HepG2 (cell line): ENCODE results near the gene KCTD19. TPM values are rescaled to one million over a fixed set of nuclear protein-coding genes. Genes with fewer than 3 reads are reported as not detected.

Experiments
- CAMTA2 ChIP-seq: sonication (generic); formaldehyde crosslinking; IDR thresholded peaks from 2 replicates; pipeline ENCODE4 v1.4.0; 2020; ENCODE audit warnings: mild to moderate bottlenecking, missing genetic modification reagents, borderline replicate concordance
- CC2D1A ChIP-seq: sonication (generic); formaldehyde crosslinking; IDR thresholded peaks from 2 replicates; pipeline ENCODE4 v1.8.1; 2023; ENCODE audit warnings: mild to moderate bottlenecking, missing genetic modification reagents
- CCDC6 ChIP-seq: sonication (generic); formaldehyde crosslinking; IDR thresholded peaks from 2 replicates; pipeline ENCODE4 v1.8.1; 2022; ENCODE audit warnings: mild to moderate bottlenecking, missing genetic modification reagents, moderate library complexity
- HNRNPLL ChIP-seq: fragments of 200-400 bp; formaldehyde crosslinking; IDR thresholded peaks from 2 replicates; pipeline ENCODE4 v1.6.1; 2017; ENCODE audit warnings: mild to moderate bottlenecking, low read depth, low read length; ENCODE audit not compliant: poor library complexity, severe bottlenecking
- JUND ChIP-seq: sonication (generic); formaldehyde crosslinking; IDR thresholded peaks from 2 replicates; pipeline ENCODE4 v1.8.0; 2022; ENCODE audit warnings: mild to moderate bottlenecking, missing genetic modification reagents
- MBD4 ChIP-seq: IDR thresholded peaks from 2 replicates; pipeline ENCODE4 v1.6.1; 2012; ENCODE audit warnings: low read length, inconsistent platforms, borderline replicate concordance
- MTA1 ChIP-seq: sonication (generic); formaldehyde crosslinking; IDR thresholded peaks from 2 replicates; pipeline ENCODE4 v1.4.0; 2020; ENCODE audit warnings: missing genetic modification reagents, mild to moderate bottlenecking, borderline replicate concordance
- POLR2AphosphoS2 ChIP-seq: IDR thresholded peaks from 2 replicates; pipeline ENCODE4 v1.6.1; 2011; ENCODE audit warnings: low read depth, low read length, improper control_type of control experiment
- PPARG ChIP-seq: conservative IDR thresholded peaks from 2 replicates; pipeline ENCODE4 v1.6.1; 2016; ENCODE audit warnings: missing biosample characterization, missing genetic modification reagents
- RBAK ChIP-seq: sonication (generic); formaldehyde crosslinking; IDR thresholded peaks from 2 replicates; pipeline ENCODE4 v1.5.1; 2020; ENCODE audit warnings: mild to moderate bottlenecking, missing genetic modification reagents
- RBFOX2 ChIP-seq: fragments of 200-400 bp; formaldehyde crosslinking; IDR thresholded peaks from 2 replicates; pipeline ENCODE4 v1.6.1; 2017; ENCODE audit warnings: low read depth, mild to moderate bottlenecking, low read length
- SIN3A ChIP-seq: IDR thresholded peaks from 2 replicates; pipeline ENCODE4 v1.6.1; 2011; ENCODE audit warnings: low read depth, mild to moderate bottlenecking, control low read depth, low read length, borderline replicate concordance
- SRY ChIP-seq: sonication (generic); formaldehyde crosslinking; IDR thresholded peaks from 2 replicates; pipeline ENCODE4 v1.8.0; 2022; ENCODE audit warnings: mild to moderate bottlenecking, missing genetic modification reagents
- ZBTB7B ChIP-seq: sonication (generic); formaldehyde crosslinking; IDR thresholded peaks from 2 replicates; pipeline ENCODE4 v1.4.0; 2020; ENCODE audit warnings: missing genetic modification reagents
- ZC3H13 ChIP-seq: sonication (generic); formaldehyde crosslinking; IDR thresholded peaks from 2 replicates; pipeline ENCODE4 v1.8.1; 2023; ENCODE audit warnings: mild to moderate bottlenecking, missing genetic modification reagents, moderate library complexity
- ZFP37 ChIP-seq: sonication (generic); formaldehyde crosslinking; IDR thresholded peaks from 2 replicates; pipeline ENCODE4 v1.4.0; 2020; ENCODE audit warnings: missing genetic modification reagents, borderline replicate concordance
- ZNF24 ChIP-seq: fragments of 450-650 bp; IDR thresholded peaks from 2 replicates; pipeline ENCODE4 v1.6.1; 2017; ENCODE audit warnings: antibody characterized with exemption, mild to moderate bottlenecking
- ZNF331 ChIP-seq: sonication (generic); formaldehyde crosslinking; IDR thresholded peaks from 2 replicates; pipeline ENCODE4 v1.4.0; 2020; ENCODE audit warnings: missing genetic modification reagents
- ZNF552 ChIP-seq: sonication (generic); formaldehyde crosslinking; IDR thresholded peaks from 2 replicates; pipeline ENCODE4 v1.9.0; 2022; ENCODE audit warnings: missing genetic modification reagents, mild to moderate bottlenecking, borderline replicate concordance
- ZNF724P ChIP-seq: sonication (generic); formaldehyde crosslinking; IDR thresholded peaks from 2 replicates; pipeline ENCODE4 v1.8.0; 2022; ENCODE audit warnings: missing genetic modification reagents, borderline replicate concordance
- ZSCAN25 ChIP-seq: sonication (generic); formaldehyde crosslinking; IDR thresholded peaks from 2 replicates; pipeline ENCODE4 v1.8.0; 2022; ENCODE audit warnings: mild to moderate bottlenecking, missing genetic modification reagents
- polyA plus RNA-seq, 8 experiments: library from polyadenylated mRNA; depleted of rRNA in 3 of 8; stranded (reverse) in 7 of 8; unstranded in 1 of 8; fragments of >200 nt; fragmentation: Illumina TruSeq in 4 of 8; extraction: Trizol in 4 of 8; gene quantifications; 2 replicates each; pipeline versions ENCODE4 v1.2.1 to v1.2.3, GENCODE V29; 2011 to 2016; ENCODE audit warnings: low read depth in 4 of 8, missing spikeins in 1 of 8, mixed read lengths in 1 of 8; ENCODE audit not compliant: insufficient read depth in 1 of 8
- total RNA-seq, 5 experiments: library from RNA; depleted of rRNA; stranded (reverse); fragments of >200 nt; fragmentation: Illumina TruSeq; extraction: Trizol; gene quantifications; 2 replicates each; pipeline ENCODE4 v1.2.3, GENCODE V29; 2016; ENCODE audit warnings: low read depth in 1 of 5
- TF ChIP-seq, protein P1 (sequence below): sonication (generic); formaldehyde crosslinking; IDR thresholded peaks from 2 replicates; pipeline ENCODE4 v1.9.0; 2021; ENCODE audit warnings: missing genetic modification reagents, mild to moderate bottlenecking, borderline replicate concordance
- TF ChIP-seq, protein P2 (sequence below): sonication (generic); formaldehyde crosslinking; conservative IDR thresholded peaks from 2 replicates; pipeline ENCODE4 v1.4.0; 2020; ENCODE audit warnings: missing genetic modification reagents
- TF ChIP-seq, protein P3 (sequence below): sonication (generic); formaldehyde crosslinking; IDR thresholded peaks from 2 replicates; pipeline ENCODE4 v1.4.0; 2020; ENCODE audit warnings: missing genetic modification reagents, borderline replicate concordance

Gene KCTD19
- total and polyA plus RNA-seq, 2 of the 13 experiments (the other 11 are each of a cell fraction or from before 2014, with no cell fraction given), result not detected

DNA sequence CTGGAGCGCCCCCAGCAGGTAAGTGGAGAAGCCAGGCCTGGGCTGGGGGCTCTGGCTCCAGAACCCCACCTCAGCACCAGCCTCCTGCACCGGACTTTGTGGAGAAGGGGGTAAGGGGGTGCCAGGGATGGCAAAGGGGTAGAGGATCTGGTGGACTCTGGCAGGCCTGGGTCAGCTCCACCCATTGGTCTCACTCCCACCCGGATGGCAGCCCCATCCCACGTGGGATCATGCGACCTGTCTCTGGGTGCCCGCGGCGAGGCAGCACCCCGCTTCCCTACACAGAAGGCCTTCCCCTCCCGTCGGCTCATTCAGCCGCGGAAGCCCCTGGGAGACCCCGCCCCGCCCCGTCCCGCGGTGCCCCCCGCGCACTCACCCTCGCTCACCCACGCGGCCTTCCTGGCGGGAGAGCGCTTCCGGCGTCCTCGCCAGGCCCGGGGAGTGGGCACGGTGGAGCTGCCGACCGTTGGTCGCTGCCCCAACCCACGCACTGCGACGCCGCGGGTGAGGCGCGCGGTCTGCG is 47.7 kb downstream of the KCTD19 start (continued):
- TF ChIP-seq, protein P1, sequence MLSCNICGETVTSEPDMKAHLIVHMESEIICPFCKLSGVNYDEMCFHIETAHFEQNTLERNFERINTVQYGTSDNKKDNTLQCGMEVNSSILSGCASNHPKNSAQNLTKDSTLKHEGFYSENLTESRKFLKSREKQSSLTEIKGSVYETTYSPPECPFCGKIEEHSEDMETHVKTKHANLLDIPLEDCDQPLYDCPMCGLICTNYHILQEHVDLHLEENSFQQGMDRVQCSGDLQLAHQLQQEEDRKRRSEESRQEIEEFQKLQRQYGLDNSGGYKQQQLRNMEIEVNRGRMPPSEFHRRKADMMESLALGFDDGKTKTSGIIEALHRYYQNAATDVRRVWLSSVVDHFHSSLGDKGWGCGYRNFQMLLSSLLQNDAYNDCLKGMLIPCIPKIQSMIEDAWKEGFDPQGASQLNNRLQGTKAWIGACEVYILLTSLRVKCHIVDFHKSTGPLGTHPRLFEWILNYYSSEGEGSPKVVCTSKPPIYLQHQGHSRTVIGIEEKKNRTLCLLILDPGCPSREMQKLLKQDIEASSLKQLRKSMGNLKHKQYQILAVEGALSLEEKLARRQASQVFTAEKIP (CRISPR knock-in tag), result no peak
- no peak for TF ChIP-seq JUND (CRISPR knock-in tag)
- no peak for TF ChIP-seq ZNF24
- no peak for TF ChIP-seq ZFP37 (CRISPR knock-in tag)
- no peak for TF ChIP-seq RBAK (CRISPR knock-in tag)
- TF ChIP-seq POLR2AphosphoS2, result no peak
- TF ChIP-seq MTA1, result no peak; the same call in 1 of the 2 replicates
- 0 out of 2 replicates have a peak, but pooled peaks have one; percentile 45 for TF ChIP-seq PPARG
- TF ChIP-seq ZNF724P, result no peak
- TF ChIP-seq MBD4, result no peak
- no peak for TF ChIP-seq ZC3H13 (CRISPR knock-in tag)
- TF ChIP-seq, protein P2, sequence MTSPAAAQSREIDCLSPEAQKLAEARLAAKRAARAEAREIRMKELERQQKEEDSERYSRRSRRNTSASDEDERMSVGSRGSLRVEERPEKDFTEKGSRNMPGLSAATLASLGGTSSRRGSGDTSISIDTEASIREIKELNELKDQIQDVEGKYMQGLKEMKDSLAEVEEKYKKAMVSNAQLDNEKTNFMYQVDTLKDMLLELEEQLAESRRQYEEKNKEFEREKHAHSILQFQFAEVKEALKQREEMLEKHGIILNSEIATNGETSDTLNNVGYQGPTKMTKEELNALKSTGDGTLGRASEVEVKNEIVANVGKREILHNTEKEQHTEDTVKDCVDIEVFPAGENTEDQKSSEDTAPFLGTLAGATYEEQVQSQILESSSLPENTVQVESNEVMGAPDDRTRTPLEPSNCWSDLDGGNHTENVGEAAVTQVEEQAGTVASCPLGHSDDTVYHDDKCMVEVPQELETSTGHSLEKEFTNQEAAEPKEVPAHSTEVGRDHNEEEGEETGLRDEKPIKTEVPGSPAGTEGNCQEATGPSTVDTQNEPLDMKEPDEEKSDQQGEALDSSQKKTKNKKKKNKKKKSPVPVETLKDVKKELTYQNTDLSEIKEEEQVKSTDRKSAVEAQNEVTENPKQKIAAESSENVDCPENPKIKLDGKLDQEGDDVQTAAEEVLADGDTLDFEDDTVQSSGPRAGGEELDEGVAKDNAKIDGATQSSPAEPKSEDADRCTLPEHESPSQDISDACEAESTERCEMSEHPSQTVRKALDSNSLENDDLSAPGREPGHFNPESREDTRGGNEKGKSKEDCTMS (CRISPR knock-in tag), result no peak
- TF ChIP-seq, protein P3, sequence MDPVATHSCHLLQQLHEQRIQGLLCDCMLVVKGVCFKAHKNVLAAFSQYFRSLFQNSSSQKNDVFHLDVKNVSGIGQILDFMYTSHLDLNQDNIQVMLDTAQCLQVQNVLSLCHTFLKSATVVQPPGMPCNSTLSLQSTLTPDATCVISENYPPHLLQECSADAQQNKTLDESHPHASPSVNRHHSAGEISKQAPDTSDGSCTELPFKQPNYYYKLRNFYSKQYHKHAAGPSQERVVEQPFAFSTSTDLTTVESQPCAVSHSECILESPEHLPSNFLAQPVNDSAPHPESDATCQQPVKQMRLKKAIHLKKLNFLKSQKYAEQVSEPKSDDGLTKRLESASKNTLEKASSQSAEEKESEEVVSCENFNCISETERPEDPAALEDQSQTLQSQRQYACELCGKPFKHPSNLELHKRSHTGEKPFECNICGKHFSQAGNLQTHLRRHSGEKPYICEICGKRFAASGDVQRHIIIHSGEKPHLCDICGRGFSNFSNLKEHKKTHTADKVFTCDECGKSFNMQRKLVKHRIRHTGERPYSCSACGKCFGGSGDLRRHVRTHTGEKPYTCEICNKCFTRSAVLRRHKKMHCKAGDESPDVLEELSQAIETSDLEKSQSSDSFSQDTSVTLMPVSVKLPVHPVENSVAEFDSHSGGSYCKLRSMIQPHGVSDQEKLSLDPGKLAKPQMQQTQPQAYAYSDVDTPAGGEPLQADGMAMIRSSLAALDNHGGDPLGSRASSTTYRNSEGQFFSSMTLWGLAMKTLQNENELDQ (CRISPR knock-in tag), result no peak
- TF ChIP-seq ZNF331 (CRISPR knock-in tag), result 0 out of 2 replicates have a peak, but pooled peaks have one; percentile 25
- no peak; the same call in 1 of the 2 replicates for TF ChIP-seq ZSCAN25
- no peak for TF ChIP-seq CAMTA2
- TF ChIP-seq CCDC6 (CRISPR knock-in tag), result no peak
- TF ChIP-seq RBFOX2, result no peak
- TF ChIP-seq SIN3A, result no peak
- TF ChIP-seq SRY (CRISPR knock-in tag), result no peak; the same call in 1 of the 2 replicates
- TF ChIP-seq ZNF552 (CRISPR knock-in tag), result peak; percentile 74; the same call in 1 of the 2 replicates
- no peak for TF ChIP-seq HNRNPLL
- TF ChIP-seq CC2D1A (CRISPR knock-in tag), result no peak
- TF ChIP-seq ZBTB7B (CRISPR knock-in tag), result peak; percentile 35; the same call in 1 of the 2 replicates
